ENCODE measurements around the gene PDE11A. TPM values are rescaled to one million over a fixed set of nuclear protein-coding genes. Genes with fewer than 3 reads are reported as not detected.

The PDE11A gene
- total RNA-seq, 2 donors from 2014 or later = 2.6 to 3.2 TPM

DNA sequence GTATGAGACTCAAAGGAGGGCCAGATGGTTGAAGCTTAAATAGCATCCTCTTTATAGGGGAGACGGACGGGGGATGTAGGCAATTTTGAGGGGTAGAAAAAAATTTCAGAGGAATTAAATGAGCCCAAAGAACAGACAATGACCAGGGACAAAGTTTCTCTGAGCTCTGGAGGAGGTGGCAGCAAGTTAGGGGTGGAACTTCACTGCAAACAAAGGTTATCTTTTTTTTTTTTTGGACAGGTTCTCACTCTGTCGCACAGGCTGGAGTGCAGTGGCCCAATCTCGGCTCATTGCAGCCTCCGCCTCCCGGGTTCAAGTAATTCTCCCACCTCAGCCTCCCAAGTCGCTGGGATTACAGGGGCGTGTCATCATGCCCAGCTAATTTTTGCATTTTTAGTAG is 195.6 kb downstream of the PDE11A start:
- Histone ChIP-seq H3K27me3 (no peaks in the 10 kb centered on the region), H3K9ac (ENCODE audit: low read depth in 2 of 2, low read length in 2 of 2) (no peak overlapping the region), H3K36me3 (no peaks in the 10 kb centered on the region), H3K27ac (no peak overlapping the region), H3K4me1 (no peaks in the 10 kb centered on the region), H3K4me3 (no peak overlapping the region), H3K9me3 (no peaks in the 10 kb centered on the region)
- intact Hi-C loops (cut with DNase I) = no loop called here
- TF ChIP-seq, protein P1, sequence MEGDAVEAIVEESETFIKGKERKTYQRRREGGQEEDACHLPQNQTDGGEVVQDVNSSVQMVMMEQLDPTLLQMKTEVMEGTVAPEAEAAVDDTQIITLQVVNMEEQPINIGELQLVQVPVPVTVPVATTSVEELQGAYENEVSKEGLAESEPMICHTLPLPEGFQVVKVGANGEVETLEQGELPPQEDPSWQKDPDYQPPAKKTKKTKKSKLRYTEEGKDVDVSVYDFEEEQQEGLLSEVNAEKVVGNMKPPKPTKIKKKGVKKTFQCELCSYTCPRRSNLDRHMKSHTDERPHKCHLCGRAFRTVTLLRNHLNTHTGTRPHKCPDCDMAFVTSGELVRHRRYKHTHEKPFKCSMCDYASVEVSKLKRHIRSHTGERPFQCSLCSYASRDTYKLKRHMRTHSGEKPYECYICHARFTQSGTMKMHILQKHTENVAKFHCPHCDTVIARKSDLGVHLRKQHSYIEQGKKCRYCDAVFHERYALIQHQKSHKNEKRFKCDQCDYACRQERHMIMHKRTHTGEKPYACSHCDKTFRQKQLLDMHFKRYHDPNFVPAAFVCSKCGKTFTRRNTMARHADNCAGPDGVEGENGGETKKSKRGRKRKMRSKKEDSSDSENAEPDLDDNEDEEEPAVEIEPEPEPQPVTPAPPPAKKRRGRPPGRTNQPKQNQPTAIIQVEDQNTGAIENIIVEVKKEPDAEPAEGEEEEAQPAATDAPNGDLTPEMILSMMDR (IDR thresholded peaks at IDR 0.05) = no peak
- no peak for DNase-seq

DNA sequence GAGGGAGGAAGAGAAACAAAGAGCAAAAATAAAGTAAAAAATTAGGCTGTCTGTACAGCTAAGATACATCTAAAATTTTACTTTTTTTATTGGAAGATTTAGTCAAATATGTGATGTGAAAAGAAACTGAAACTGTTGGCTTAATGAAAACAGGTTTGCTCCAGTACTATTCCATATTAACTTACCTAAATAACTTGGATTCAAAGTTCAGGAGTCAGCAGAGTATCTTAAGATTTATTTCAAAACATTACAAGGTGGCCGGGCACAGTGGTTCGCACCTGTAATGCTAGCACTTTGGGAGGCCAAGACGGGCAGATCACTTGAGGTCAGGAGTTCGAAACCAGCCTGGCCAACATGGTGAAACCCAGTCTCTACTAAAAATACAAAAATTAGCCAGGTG is 197.9 kb downstream of the PDE11A start:
- Histone ChIP-seq H3K27me3 (no peaks in the 10 kb centered on the region), H3K4me3 (no peak overlapping the region), H3K9me3 (no peaks in the 10 kb centered on the region), H3K4me1 (no peaks in the 10 kb centered on the region), H3K36me3 (no peaks in the 10 kb centered on the region), H3K9ac (ENCODE audit: low read depth in 2 of 2, low read length in 2 of 2) (no peak overlapping the region), H3K27ac (no peak overlapping the region)
- intact Hi-C loops (cut with DNase I) = no loop called here
- DNase-seq = no peak
- TF ChIP-seq, protein P1 (IDR thresholded peaks at IDR 0.05) = no peak

DNA sequence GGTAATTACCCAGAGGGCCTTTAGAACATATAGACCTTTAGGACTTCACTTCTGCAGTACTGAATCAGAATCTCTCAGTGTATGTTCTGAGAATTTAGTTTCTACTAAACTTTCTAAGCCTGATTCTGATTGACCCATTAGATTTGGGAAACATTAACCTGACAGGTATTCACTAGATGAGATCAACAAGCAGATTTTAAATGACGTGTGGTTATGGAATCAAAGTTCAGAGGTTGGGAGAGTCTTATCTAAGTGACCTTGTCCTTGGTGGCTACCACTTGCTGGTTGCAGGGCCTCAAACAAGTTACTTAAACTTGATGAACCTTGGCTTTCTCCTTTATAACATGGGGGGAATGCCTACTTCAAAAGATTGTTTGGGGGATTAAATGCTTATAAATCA is 198.7 kb downstream of the PDE11A start:
- no peak overlapping the region for H3K27ac ChIP-seq

DNA sequence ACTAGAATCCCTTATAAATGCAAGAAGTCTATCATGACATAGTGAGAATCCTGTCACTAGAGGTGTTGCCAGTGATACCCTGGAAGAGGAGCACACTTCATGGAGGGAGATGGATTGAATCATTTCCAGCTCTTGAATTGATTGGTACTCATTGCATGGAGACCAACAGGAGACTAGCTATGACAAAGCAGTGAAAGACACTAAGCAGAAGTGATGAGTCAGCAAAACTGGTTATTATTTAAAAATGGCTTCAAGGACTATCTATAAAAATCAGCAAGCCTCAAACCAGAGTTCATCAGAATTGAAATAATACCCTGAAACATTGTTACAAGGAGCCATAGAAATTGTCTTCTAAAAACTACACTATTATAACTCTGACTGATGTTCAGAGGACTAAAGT is 200.3 kb downstream of the PDE11A start:
- H3K27ac ChIP-seq = no peak overlapping the region
- no peaks in the 10 kb centered on the region for H3K36me3 ChIP-seq
- no peak overlapping the region for H3K4me3 ChIP-seq
- TF ChIP-seq, protein P1 (IDR thresholded peaks at IDR 0.05) = no peak
- no peaks in the 10 kb centered on the region for H3K27me3 ChIP-seq
- no peaks in the 10 kb centered on the region for H3K4me1 ChIP-seq
- no peak overlapping the region for H3K9ac ChIP-seq (ENCODE audit: low read depth in 2 of 2, low read length in 2 of 2)
- DNase-seq = no peak
- H3K9me3 ChIP-seq = no peaks in the 10 kb centered on the region
- intact Hi-C loops (cut with DNase I) = no loop called here

More for the DNA sequence above, 198.7 kb downstream of the PDE11A start:
- no peaks in the 10 kb centered on the region for H3K27me3 ChIP-seq
- H3K4me1 ChIP-seq = no peaks in the 10 kb centered on the region
- intact Hi-C loops (cut with DNase I) = no loop called here
- TF ChIP-seq, protein P1 (IDR thresholded peaks at IDR 0.05) = no peak
- DNase-seq = no peak
- H3K9me3 ChIP-seq = no peaks in the 10 kb centered on the region
- no peak overlapping the region for H3K4me3 ChIP-seq
- no peak overlapping the region for H3K9ac ChIP-seq (ENCODE audit: low read depth in 2 of 2, low read length in 2 of 2)
- no peaks in the 10 kb centered on the region for H3K36me3 ChIP-seq

DNA sequence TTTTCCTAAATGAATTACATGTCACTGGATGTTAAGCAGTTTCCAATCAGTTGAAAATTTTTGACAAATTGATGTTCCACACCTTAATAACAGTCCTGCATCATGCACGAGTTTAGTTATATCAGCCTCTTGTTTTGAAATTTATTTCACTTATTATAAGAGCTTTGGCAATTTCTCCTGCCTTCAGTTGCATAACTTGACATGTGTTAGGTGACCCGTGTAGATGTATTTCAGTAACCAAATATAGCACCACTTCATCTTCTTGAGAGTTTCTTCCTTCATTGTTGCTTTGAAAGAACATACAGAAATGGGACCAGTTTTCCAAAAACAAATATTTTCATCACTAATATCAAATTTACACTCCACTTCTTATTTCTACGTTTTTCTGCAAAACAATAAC is 202.7 kb downstream of the PDE11A start:
- Histone ChIP-seq H3K9me3 (no peaks in the 10 kb centered on the region), H3K4me1 (no peaks in the 10 kb centered on the region), H3K27ac (no peak overlapping the region), H3K9ac (ENCODE audit: low read depth in 2 of 2, low read length in 2 of 2) (no peak overlapping the region), H3K27me3 (no peaks in the 10 kb centered on the region), H3K36me3 (no peaks in the 10 kb centered on the region), H3K4me3 (no peak overlapping the region)
- TF ChIP-seq, protein P1 (IDR thresholded peaks at IDR 0.05) = no peak
- DNase-seq = no peak
- intact Hi-C loops (cut with DNase I) = no loop called here

DNA sequence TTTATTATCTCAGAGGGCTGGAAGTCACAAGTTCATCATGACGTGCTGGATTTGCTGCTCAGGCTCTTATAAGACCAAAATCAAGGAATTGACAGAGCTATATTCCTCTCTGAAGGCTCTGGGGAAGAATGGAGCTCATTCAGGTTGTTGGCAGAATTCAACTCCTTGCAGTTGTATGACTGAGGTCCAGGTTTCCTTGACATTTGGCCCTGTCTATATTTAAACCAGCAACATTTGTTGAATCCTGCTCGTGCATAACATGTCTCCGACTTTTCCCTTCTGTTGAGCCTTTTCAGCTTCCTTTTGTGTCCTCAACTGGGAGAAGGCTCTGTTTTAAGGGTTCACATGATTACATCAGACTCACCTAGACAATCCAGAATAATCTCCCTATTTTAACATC is 203.4 kb downstream of the PDE11A start:
- TF ChIP-seq, protein P1 (IDR thresholded peaks at IDR 0.05) = no peak
- no peaks in the 10 kb centered on the region for H3K36me3 ChIP-seq

More for the DNA sequence above, 203.4 kb downstream of the PDE11A start:
- H3K27me3 ChIP-seq = no peaks in the 10 kb centered on the region
- no peak overlapping the region for H3K4me3 ChIP-seq
- no peak for DNase-seq
- no peak overlapping the region for H3K27ac ChIP-seq
- no peaks in the 10 kb centered on the region for H3K4me1 ChIP-seq
- no peaks in the 10 kb centered on the region for H3K9me3 ChIP-seq
- intact Hi-C loops (cut with DNase I) = no loop called here
- H3K9ac ChIP-seq (ENCODE audit: low read depth in 2 of 2, low read length in 2 of 2) = no peak overlapping the region
